ENCODE results near the gene DDIT4. TPM values are rescaled to one million over a fixed set of nuclear protein-coding genes. Genes with fewer than 3 reads are reported as not detected.

The DDIT4 gene
- total and polyA plus RNA-seq, 2 of the 4 experiments (the other 2 are of a cell fraction), result 59.6 to 108 TPM

- no peak for TF ChIP-seq ELK1 (IDR thresholded peaks at IDR 0.05; ENCODE audit: borderline replicate concordance, low read depth, low read length)
- no peak for TF ChIP-seq MAFK (IDR thresholded peaks at IDR 0.05; ENCODE audit: low read depth, low read length)
- no peak for TF ChIP-seq MXI1 (IDR thresholded peaks at IDR 0.05; ENCODE audit: borderline replicate concordance, low read depth, low read length)
- no peak for TF ChIP-seq RAD21 (IDR thresholded peaks at IDR 0.05; ENCODE audit: low read length)
Observed at GRCh38 chr10:72267381-72267780, 6.3 kb upstream of the DDIT4 start (continued).

GRCh38 chr10:72267819-72268399 is 5.8 kb upstream of the DDIT4 start:
- H2BK15ac ChIP-seq (ENCODE audit: low read depth, low read length), result no peak overlapping the region
- no peak overlapping the region for H3K9ac ChIP-seq (ENCODE audit: low read depth, low read length)
- H3K4me3 ChIP-seq (ENCODE audit: insufficient read depth, low read depth, low read length), result no peak overlapping the region
- intact Hi-C loops (cut with micrococcal nuclease) (no loop called here), in situ Hi-C loops (cut with MboI; ENCODE audit: low sequenced_read_pairs) (no loop called here), dilution Hi-C loops (cut with HindIII; ENCODE audit: low sequenced_read_pairs, unreplicated experiment) (no loop called here)
- no peak overlapping the region for H4K5ac ChIP-seq (ENCODE audit: low read depth, low read length)
- no peak overlapping the region for H4K8ac ChIP-seq (ENCODE audit: low read depth in 2 of 2, low read length in 2 of 2)
- H3K4me2 ChIP-seq (ENCODE audit: low read depth, low read length), result no peak overlapping the region
- peaks cover 12% of the 10 kb centered on the region; the same call in 1 of the 2 replicates for H3K9me1 ChIP-seq (ENCODE audit: insufficient read depth, low read length)
- H4K20me1 ChIP-seq (ENCODE audit: insufficient read depth, low read length), result no peaks in the 10 kb centered on the region
- H3K27me3 ChIP-seq (ENCODE audit: control insufficient read depth, insufficient read depth, low read length), result no peaks in the 10 kb centered on the region
- no peaks in the 10 kb centered on the region for H3K36me3 ChIP-seq (ENCODE audit: control insufficient read depth, insufficient read depth, low read length)
- no peak overlapping the region for H3K27ac ChIP-seq (ENCODE audit: insufficient read depth, low read length)
- H2AK5ac ChIP-seq (ENCODE audit: low read depth, low read length), result no peak overlapping the region
- no peak overlapping the region for H3K4ac ChIP-seq (ENCODE audit: low read depth, low read length)
- WGBS, 2 experiments (ENCODE audit: extremely low coverage in 2 of 2, insufficient read length in 1 of 2), result 88% methylated on average over 6 of the region's 15 CpGs; no CpG with 5 or more reads in 1 of the 2 experiments
- POLR2A ChIA-PET (ENCODE audit: unreplicated experiment), result no interaction called here
- ATAC-seq (ENCODE audit: low read depth) (no peak), DNase-seq (no peak)
- H3K4me1 ChIP-seq (ENCODE audit: control insufficient read depth, insufficient read depth, low read length), result peaks cover 4% of the 10 kb centered on the region
- 0 out of 2 replicates have a peak overlapping the region, but pooled peaks have one; percentile 2 for H4K91ac ChIP-seq (ENCODE audit: insufficient read depth, low read depth, low read length)
- no peak overlapping the region for H3K56ac ChIP-seq (ENCODE audit: extremely low read depth, insufficient read depth, low read length)
- H3K14ac ChIP-seq (replicated peaks; ENCODE audit: low read depth, low read length), result no peak overlapping the region
- H3K18ac ChIP-seq (ENCODE audit: low read depth, low read length), result no peak overlapping the region
- H2AK9ac ChIP-seq (replicated peaks; ENCODE audit: low read depth, low read length, poor library complexity), result no peak overlapping the region
- H2BK120ac ChIP-seq (ENCODE audit: low read depth, low read length), result no peak overlapping the region
- no peaks in the 10 kb centered on the region for H3K79me1 ChIP-seq (ENCODE audit: low read depth in 1 of 2, low read length in 2 of 2)
- H2BK5ac ChIP-seq (ENCODE audit: low read depth, low read length, poor library complexity, severe bottlenecking), result no peak overlapping the region
- H2AFZ ChIP-seq (replicated peaks; ENCODE audit: low read length, poor library complexity), result no peak overlapping the region
- BruUV-seq (replicated peaks), result no TSS peak
- H3K9me3 ChIP-seq (ENCODE audit: control insufficient read depth, insufficient read depth, low read length), result no peaks in the 10 kb centered on the region
- no peak overlapping the region for H3K23ac ChIP-seq (ENCODE audit: low read depth, low read length)
- H2BK20ac ChIP-seq (ENCODE audit: low read depth, low read length), result no peak overlapping the region
- CTCF ChIA-PET, result interaction anchor here (1.0 kb wide), 1 partner anchor 8 kb away, joined by 4 read pairs; no protein-coding TSS in a partner anchor
- no peak for TF ChIP-seq CEBPB (IDR thresholded peaks at IDR 0.05; ENCODE audit: low read depth, low read length)
- TF ChIP-seq CHD1 (IDR thresholded peaks at IDR 0.05; ENCODE audit: low read depth, low read length), result no peak
- no peak for TF ChIP-seq NFE2L2 (IDR thresholded peaks at IDR 0.05; ENCODE audit: low read depth, low read length)
- TF ChIP-seq USF2 (IDR thresholded peaks at IDR 0.05; ENCODE audit: low read depth, low read length), result no peak
- no peak for TF ChIP-seq FOS (IDR thresholded peaks at IDR 0.05; ENCODE audit: low read depth, low read length)
- no peak for TF ChIP-seq ELK1 (IDR thresholded peaks at IDR 0.05; ENCODE audit: borderline replicate concordance, low read depth, low read length)
- no peak for TF ChIP-seq MAZ (IDR thresholded peaks at IDR 0.05; ENCODE audit: borderline replicate concordance, low read depth, low read length)
- no peak for TF ChIP-seq RCOR1 (IDR thresholded peaks at IDR 0.05; ENCODE audit: insufficient replicate concordance, low read length)
- no peak for TF ChIP-seq RAD21 (IDR thresholded peaks at IDR 0.05; ENCODE audit: low read length)
- TF ChIP-seq POLR2A (IDR thresholded peaks at IDR 0.05; ENCODE audit: low read depth, low read length), result no peak
- no peak for TF ChIP-seq MAFK (IDR thresholded peaks at IDR 0.05; ENCODE audit: low read depth, low read length)
- no peak for TF ChIP-seq MXI1 (IDR thresholded peaks at IDR 0.05; ENCODE audit: borderline replicate concordance, low read depth, low read length)
- TF ChIP-seq BHLHE40 (IDR thresholded peaks at IDR 0.05; ENCODE audit: low read depth, low read length), result no peak
- TF ChIP-seq SMC3 (IDR thresholded peaks at IDR 0.05; ENCODE audit: low read depth, low read length), result no peak
